Sigmoid colon (tissue), 7 donors: ENCODE results near the gene ZNF268. TPM values are rescaled to one million over a fixed set of nuclear protein-coding genes. Genes with fewer than 3 reads are reported as not detected.

Source experiments
- DNase-seq: peaks from one replicate; pipeline ENCODE4 v3.0.0-alpha.2; 2019
- H3K27ac ChIP-seq, 4 donors: fragments of 200-600 bp; sonication (generic); one replicate each; pipeline ENCODE4 v1.5.1; 2016 to 2019; ENCODE audit warnings: mild to moderate bottlenecking in 1 of 4
- H3K27me3 ChIP-seq, 3 donors: fragments of 200-600 bp; sonication (generic); one replicate each; pipeline ENCODE4 v1.5.1; 2019; ENCODE audit warnings: mild to moderate bottlenecking in 1 of 3
- H3K36me3 ChIP-seq, 4 donors: fragments of 200-600 bp; sonication (generic); one replicate each; pipeline ENCODE4 v1.5.1; 2016 to 2019
- H3K4me1 ChIP-seq, 4 donors: fragments of 200-600 bp; sonication (generic); one replicate each; pipeline ENCODE4 v1.5.1; 2017 to 2019
- H3K4me3 ChIP-seq, 4 donors: fragments of 200-600 bp; sonication (generic); one replicate each; pipeline ENCODE4 v1.5.1; 2017 to 2019; ENCODE audit warnings: mild to moderate bottlenecking in 2 of 4, moderate library complexity in 1 of 4
- H3K9me3 ChIP-seq, 4 donors: fragments of 200-600 bp in 3 of 4; sonication (generic) in 3 of 4; one replicate each; pipeline versions ENCODE4 v1.5.1 to v1.6.1; 2013 to 2019
- EP300 ChIP-seq, 4 donors: sonication (generic); formaldehyde crosslinking; IDR thresholded peaks; one replicate each; pipeline ENCODE4 v1.6.1; 2017; ENCODE audit warnings: antibody characterized with exemption in 4 of 4
- POLR2A ChIP-seq, 2 donors: fragments of 450-650 bp; IDR thresholded peaks; one replicate each; pipeline ENCODE4 v1.6.1; 2016; ENCODE audit warnings: antibody characterized with exemption in 2 of 2, mild to moderate bottlenecking in 2 of 2, moderate library complexity in 2 of 2
- POLR2AphosphoS5 ChIP-seq, 4 donors: sonication (generic); formaldehyde crosslinking; IDR thresholded peaks; one replicate each; pipeline ENCODE4 v1.6.1; 2017; ENCODE audit warnings: antibody characterized with exemption in 4 of 4
- WGBS, 2 donors: extraction: QIAGEN DNeasy Blood & Tissue Kit; methylation state at CpG; one replicate each; pipeline ENCODE4 v1.1.7; 2013; 5-methylcytosine and 5-hydroxymethylcytosine counted together
- intact Hi-C: fragments of 100-400 bp; cut with DNase I; formaldehyde crosslinking; loops from one replicate; pipeline ENCODE4 v1.15.1; 2023
- polyA plus RNA-seq, 3 donors: library from polyadenylated mRNA; stranded (reverse); fragments of 200-250 nt; gene quantifications; one replicate each; pipeline ENCODE4 v1.2.3, GENCODE V29; 2013
- total RNA-seq, 4 donors: library from RNA; depleted of rRNA; stranded (reverse); fragments of >200 nt; gene quantifications; one replicate each; pipeline ENCODE4 v1.1.0, GENCODE V29; 2016
- TF ChIP-seq, protein P1 (sequence below), 4 experiments: fragments of 450-650 bp in 3 of 4; fragments of 200-600 bp in 1 of 4; IDR thresholded peaks; one replicate each; pipeline ENCODE4 v1.5.1; 2016 to 2019; ENCODE audit warnings: antibody characterized with exemption in 4 of 4, mild to moderate bottlenecking in 3 of 4, moderate library complexity in 2 of 4
- donor health status: healthy with polysubstance abuse.
- donor health status: Bipolar disorder and iron deficiency.
- donor health status: healthy.

ZNF268 gene
- total and polyA plus RNA-seq, 7 donors: 2.8 to 21.9 (median 12.8) TPM

DNA sequence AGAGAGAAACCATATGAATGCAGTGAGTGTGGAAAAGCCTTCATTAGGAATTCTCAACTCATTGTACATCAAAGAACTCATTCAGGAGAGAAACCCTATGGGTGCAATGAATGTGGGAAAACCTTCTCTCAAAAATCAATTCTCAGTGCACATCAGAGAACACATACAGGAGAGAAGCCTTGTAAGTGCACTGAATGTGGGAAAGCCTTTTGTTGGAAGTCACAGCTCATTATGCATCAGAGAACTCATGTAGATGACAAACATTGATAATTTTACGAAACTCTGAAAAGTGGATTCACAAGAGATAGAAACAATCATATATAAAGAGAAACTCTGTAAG, 22.9 kb downstream of the ZNF268 start:
- TF ChIP-seq EP300 (IDR thresholded peaks at IDR 0.05) (no peak), POLR2AphosphoS5 (IDR thresholded peaks at IDR 0.05) (no peak), POLR2A (IDR thresholded peaks at IDR 0.05) (no peak)
- TF ChIP-seq, protein P1, sequence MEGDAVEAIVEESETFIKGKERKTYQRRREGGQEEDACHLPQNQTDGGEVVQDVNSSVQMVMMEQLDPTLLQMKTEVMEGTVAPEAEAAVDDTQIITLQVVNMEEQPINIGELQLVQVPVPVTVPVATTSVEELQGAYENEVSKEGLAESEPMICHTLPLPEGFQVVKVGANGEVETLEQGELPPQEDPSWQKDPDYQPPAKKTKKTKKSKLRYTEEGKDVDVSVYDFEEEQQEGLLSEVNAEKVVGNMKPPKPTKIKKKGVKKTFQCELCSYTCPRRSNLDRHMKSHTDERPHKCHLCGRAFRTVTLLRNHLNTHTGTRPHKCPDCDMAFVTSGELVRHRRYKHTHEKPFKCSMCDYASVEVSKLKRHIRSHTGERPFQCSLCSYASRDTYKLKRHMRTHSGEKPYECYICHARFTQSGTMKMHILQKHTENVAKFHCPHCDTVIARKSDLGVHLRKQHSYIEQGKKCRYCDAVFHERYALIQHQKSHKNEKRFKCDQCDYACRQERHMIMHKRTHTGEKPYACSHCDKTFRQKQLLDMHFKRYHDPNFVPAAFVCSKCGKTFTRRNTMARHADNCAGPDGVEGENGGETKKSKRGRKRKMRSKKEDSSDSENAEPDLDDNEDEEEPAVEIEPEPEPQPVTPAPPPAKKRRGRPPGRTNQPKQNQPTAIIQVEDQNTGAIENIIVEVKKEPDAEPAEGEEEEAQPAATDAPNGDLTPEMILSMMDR (IDR thresholded peaks at IDR 0.05): no peak
- no peak overlapping the region for H3K4me3 ChIP-seq
- peaks cover 60 to 95% (median 93%) of the 10 kb centered on the region in 4 donors for H3K9me3 ChIP-seq
- WGBS, 2 donors: 94 to 98% methylated on average over 1 of the region's 1 CpG
- H3K4me1 ChIP-seq: no peaks in the 10 kb centered on the region
- DNase-seq: no peak
- intact Hi-C loops: no loop called here
- no peak overlapping the region for H3K27ac ChIP-seq
- peaks cover 17 to 51% (median 40%) of the 10 kb centered on the region in 4 donors for H3K36me3 ChIP-seq
- H3K27me3 ChIP-seq: no peaks in the 10 kb centered on the region

DNA sequence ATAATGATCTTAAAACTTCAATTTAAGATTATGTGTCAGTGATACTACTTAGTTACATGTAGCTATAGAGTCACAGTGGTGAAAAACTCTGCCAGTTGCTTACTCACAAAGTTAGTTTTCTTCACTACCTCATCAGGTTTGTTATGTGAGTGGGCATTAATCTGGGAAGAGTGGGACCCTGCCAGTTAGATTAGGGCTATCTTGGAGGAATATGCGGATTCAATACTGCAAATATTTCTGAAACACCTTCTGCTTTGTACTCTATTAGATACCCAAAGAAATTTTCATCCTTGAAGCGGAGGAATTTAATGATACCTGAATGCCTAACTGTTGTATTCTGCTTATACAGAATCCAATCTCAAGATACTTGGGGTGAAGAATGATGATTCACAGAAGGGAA, 25.1 kb downstream of the ZNF268 start:
- Histone ChIP-seq H3K9me3 (peaks cover 66 to 98% (median 93%) of the 10 kb centered on the region in 4 donors), H3K27me3 (no peaks in the 10 kb centered on the region), H3K27ac (no peak overlapping the region), H3K4me1 (no peaks in the 10 kb centered on the region), H3K4me3 (no peak overlapping the region), H3K36me3 (peaks cover 17 to 32% (median 25%) of the 10 kb centered on the region in 4 donors)
- TF ChIP-seq, protein P1 (IDR thresholded peaks at IDR 0.05): no peak
- TF ChIP-seq EP300 (IDR thresholded peaks at IDR 0.05) (no peak), POLR2AphosphoS5 (IDR thresholded peaks at IDR 0.05) (no peak), POLR2A (IDR thresholded peaks at IDR 0.05) (no peak)
- intact Hi-C loops: no loop called here
- WGBS, 2 donors: 95 to 99% methylated on average over 2 of the region's 2 CpGs
- no peak for DNase-seq

DNA sequence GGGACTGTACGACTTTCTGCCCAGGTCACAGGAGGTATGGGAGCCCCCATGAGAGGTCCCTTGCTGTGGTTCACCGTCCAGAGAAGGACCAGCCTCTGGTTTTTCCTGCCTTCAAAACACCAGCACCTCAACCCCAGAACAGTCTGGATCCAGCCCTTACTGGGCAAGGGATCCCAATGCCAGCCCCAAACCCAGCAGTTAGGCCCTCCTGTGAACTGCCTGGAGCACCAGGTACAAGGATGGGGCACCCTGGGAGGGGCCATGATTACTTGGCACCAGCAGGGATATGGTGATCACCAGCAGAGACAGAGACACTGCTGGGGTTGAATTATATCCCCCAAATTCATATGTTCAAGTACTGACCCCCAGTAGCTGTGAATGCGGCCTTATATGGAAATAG, 34.4 kb downstream of the ZNF268 start:
- Histone ChIP-seq H3K36me3 (no peaks in the 10 kb centered on the region), H3K4me3 (no peak overlapping the region), H3K9me3 (peaks cover 15 to 59% (median 45%) of the 10 kb centered on the region in 4 donors), H3K27me3 (no peaks in the 10 kb centered on the region), H3K27ac (no peak overlapping the region), H3K4me1 (no peaks in the 10 kb centered on the region)
- intact Hi-C loops: no loop called here
- WGBS, 2 donors: 89% methylated on average over 3 of the region's 3 CpGs
- TF ChIP-seq EP300 (IDR thresholded peaks at IDR 0.05) (no peak), POLR2AphosphoS5 (IDR thresholded peaks at IDR 0.05) (no peak), POLR2A (IDR thresholded peaks at IDR 0.05) (no peak)
- TF ChIP-seq, protein P1 (IDR thresholded peaks at IDR 0.05): no peak
- no peak for DNase-seq

DNA sequence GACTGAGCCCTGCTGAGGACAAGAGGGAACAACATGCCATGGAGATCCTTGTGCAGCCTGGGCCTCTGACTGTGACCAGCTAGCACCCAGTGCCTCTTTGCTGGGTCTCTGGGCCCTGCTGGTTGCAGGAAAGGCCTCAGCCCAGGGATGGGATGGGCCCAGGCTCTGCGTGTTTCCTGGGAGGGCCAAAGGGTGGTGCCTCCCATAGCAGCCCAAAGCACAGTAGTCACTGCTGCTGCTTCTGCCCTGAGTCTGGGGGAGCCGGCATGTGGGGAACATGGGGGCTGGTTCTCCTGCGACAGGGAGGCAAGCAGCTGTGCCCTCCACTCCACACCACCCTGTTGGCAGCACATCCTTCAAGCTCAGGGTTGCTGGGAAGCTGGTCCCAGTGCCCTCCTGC, 35.9 kb downstream of the ZNF268 start:
- no peak overlapping the region for H3K4me3 ChIP-seq
- no peak for DNase-seq
- H3K4me1 ChIP-seq: no peaks in the 10 kb centered on the region
- no peak for TF ChIP-seq EP300 (IDR thresholded peaks at IDR 0.05)
- TF ChIP-seq POLR2AphosphoS5 (IDR thresholded peaks at IDR 0.05): no peak
- no peak for TF ChIP-seq POLR2A (IDR thresholded peaks at IDR 0.05)
- TF ChIP-seq, protein P1 (IDR thresholded peaks at IDR 0.05): no peak
- intact Hi-C loops: no loop called here
- WGBS, 2 donors: 83 to 84% methylated on average over 3 of the region's 3 CpGs
- no peaks in the 10 kb centered on the region for H3K36me3 ChIP-seq
- no peaks in the 10 kb centered on the region for H3K27me3 ChIP-seq
- peaks cover 7 to 48% (median 40%) of the 10 kb centered on the region in 4 donors for H3K9me3 ChIP-seq
- no peak overlapping the region for H3K27ac ChIP-seq

DNA sequence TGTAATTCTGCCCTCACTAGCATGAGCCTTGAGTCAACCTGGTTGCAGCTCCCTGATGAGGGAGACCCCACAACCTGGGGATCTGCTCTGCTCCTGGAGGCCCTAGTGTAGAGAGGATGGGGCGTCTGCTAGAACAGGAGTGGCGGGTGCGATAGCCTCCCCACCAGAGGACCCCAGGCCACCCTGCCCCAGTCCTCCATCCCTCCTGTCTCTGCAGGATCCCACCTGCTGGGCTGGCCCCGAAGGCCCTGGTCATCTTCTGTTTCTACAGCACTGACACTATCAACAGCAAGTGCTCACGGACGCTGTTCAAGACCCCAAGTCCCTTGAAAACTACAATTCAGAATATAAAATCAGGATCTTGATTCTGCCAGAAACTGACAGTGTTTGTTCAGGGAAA, 39.2 kb downstream of the ZNF268 start:
- no peaks in the 10 kb centered on the region for H3K36me3 ChIP-seq
- 86 to 92% methylated on average over 6 of the region's 6 CpGs for WGBS, 2 donors
- DNase-seq: no peak
- no peak for TF ChIP-seq EP300 (IDR thresholded peaks at IDR 0.05)
- intact Hi-C loops: no loop called here
- no peak overlapping the region for H3K27ac ChIP-seq
- H3K4me3 ChIP-seq: no peak overlapping the region
- peaks cover 0 to 48% (median 14%) of the 10 kb centered on the region in 4 donors for H3K9me3 ChIP-seq
- no peaks in the 10 kb centered on the region for H3K27me3 ChIP-seq
- no peaks in the 10 kb centered on the region for H3K4me1 ChIP-seq
